Activated CD4-positive, alpha-beta T cell treated with anti-CD3 and anti-CD28 coated beads, Interleukin-2, amount 50 U/mL, for 4 hours (primary cell): Measurements from ENCODE around the gene CRAT.
A peak's percentile ranks its signal among the peaks of the same experiment; 100 is the strongest.
"Not testable (repeated sequence)": the region's sequence is repeated elsewhere in the genome, so short reads cannot be mapped to it uniquely, and the experiment has no call there.

ENCODE experiments used
- DNase-seq, 2 experiments: peaks; one replicate each; pipeline ENCODE4 v3.0.0-alpha.2; 2020

The CRAT gene

GRCh38 chr9:129138144-129138462 lies 27.5 kb upstream of the CRAT start:
- DNase-seq: no peak

- no peak for DNase-seq
These were observed 26.9 kb upstream of the CRAT start for GRCh38 chr9:129137292-129138143.

DNA sequence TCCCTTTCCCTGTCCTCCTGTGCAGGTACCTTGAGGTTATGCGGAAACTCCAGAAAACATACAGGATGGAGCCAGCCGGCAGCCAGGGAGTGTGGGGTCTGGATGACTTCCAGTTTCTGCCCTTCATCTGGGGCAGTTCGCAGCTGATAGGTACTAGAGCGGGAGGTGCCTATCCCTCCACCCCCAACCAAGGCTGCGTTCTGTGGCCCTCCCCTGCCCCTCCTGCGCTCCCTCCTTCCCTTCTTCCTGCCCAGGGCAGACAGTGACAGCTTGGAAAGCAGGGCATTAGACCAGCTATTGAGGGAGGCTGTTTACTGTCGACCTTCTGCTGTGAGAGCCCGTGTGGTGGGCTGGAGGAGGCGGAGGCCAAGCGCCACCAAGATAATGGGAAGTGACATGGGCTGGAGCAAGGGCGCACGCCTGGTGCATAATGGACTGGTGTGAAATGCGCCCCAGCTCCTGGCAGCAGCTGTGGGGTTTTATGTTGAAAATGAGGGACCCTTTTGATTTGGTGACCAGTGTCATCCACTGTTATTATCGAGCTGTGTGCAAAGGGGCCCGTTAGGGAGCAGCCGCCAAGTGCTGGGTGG lies 25.9 kb upstream of the CRAT start:
- DNase-seq: no peak

- DNase-seq: no peak
These were observed 24.9 kb upstream of the CRAT start for GRCh38 chr9:129135476-129135875.

DNA sequence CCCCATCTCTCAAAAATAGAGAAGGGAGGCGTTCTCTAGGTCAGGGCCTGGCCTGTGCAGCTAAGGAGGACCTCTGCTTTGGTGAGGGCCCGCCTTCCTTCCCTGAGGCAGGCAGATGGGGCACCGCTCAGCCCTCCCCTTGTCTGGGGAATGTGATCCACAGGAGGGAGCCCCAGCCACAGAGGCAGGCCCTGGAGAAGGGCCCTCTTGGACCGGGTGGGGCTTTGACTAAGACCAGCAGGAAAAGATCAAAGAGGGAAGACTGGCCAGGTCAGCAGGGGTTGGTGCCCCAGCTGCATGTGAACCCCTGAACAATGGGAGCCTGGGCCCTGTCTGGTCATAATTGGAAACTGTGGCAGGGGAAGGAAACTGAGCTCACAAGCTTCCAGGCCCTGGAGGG lies 22.5 kb upstream of the CRAT start:
- no peak for DNase-seq

GRCh38 chr9:129131300-129132145 lies 20.9 kb upstream of the CRAT start:
- peak; percentile 83 to 88 for DNase-seq

- DNase-seq: no peak
These were observed 20.2 kb upstream of the CRAT start for GRCh38 chr9:129130791-129131190.

DNA sequence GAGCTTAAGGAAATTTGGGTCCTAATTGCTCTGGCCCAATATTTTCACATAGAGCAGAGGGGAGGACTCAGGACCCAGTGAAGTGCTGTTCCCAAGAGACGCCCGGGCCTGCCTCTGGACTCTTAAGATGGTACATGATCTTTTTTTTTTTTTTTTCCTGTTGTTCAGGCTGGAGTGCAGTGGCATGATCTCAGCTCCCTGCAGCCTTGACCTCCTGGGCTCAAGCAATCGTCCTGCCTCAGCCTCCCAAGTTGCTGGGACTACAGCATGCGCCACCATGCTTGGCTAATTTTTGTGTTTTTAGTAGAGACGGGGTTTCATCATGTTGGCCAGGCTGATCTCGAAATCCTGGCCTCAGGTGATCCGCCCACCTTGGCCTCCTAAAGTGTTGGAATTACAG lies 19.7 kb upstream of the CRAT start:
- not testable (repeated sequence) for DNase-seq

DNA sequence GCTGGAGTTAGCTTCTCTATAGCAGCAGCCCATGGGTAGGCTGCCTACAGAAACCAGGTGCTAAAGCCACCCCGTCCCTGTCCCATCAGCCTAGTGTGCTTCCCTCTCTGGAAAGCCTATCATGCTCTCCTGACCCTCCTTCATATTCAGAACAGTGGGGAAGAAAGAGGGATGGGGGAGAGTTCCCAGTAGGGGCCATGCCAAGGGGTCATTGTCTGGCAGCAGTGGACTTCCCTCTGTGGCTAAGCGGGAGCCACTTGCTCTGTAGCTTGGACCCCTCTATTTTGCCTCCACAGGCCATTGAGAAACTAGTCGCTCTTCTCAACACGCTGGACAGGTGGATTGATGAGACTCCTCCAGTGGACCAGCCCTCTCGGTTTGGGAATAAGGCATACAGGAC lies 18.1 kb upstream of the CRAT start:
- DNase-seq: no peak

DNA sequence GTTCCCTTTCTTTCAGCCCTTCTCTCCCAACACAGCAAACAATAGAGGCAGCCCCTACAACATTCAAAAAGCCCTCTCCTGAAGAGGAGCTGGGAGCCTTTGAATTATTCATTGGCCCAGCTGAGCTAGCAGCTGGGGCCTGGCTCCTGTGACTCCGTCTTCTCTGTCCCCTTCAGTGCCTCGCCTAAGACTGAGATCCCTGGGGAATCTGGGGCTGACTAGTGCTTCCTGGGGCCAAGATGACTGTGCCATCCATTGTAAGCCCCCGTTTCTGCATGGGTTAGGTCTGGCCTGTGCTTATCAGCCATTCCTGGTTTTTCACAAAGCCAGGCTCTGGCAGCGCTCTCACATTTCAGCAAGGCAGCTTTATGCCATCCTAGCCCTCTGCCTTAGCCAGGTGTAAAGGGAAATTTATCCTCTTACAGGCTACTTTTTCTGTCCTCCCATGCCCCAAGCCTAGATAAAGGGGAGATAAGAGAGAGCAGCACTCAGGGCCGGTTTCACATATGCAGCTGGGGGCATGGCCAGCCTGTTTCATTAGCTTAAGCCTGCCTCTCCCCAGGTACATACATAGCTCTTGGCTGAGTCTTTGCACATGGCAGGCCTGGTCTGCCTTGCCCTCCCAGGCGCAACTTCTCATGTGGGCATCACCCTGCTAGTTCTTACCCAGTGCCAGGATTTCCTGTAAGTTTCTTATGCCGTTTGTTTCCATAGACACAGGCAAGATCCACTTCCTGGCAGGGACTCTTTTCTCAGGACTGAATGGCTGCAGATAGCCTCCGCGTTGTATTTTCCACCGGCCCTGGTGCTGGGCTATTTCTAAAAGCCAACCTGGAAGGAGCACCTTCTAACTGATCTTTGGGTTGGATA lies 16.4 kb upstream of the CRAT start:
- DNase-seq: no peak

DNA sequence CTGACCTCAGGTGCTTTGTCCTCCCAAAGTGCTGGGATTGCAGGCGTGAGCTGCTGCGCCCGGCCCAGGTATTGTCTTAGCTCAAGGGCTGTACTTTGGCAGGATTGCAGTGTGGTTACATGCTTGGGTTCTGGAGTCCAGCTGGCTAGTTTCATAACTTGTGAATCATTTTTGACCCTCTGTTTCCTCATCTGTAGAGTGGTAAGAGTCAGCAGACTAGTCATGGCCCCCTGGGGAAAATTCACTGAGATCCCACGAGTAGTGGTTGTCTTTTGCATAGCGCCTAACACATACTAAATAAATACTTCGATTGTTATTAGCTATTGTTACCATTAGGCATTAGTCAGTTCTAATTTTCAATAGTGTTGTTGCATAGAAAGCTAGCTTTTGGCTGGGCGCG lies 14.9 kb upstream of the CRAT start:
- no peak for DNase-seq

DNA sequence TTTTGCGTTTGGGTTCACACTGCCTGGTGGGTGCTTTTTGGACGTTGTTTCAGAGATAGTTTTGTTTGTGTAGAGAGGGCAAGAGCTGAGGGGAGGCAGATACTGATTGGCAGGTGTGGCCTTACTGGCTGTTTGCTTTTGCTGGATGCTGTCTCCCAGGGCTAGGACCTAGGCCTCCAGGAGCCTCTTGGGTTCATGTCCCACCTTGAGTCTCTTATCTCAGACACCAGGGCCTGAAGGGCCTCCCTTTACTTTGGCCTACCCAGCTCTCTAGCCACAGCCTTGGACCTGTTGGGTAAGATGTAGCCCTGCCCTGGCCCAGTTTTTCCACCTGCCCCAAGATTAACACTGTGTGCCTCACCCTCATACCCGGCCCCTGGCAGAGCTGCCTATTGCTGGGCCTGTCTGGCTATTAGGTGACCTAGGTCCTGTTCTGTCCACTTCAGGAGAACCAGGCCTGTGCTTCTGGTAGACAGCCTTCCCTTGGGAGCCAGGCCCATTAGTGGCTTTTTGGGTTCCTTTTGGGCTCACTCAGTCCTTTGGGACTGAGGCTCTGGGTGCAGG lies 14.0 kb upstream of the CRAT start:
- no peak for DNase-seq

GRCh38 chr9:129122976-129123375 lies 12.4 kb upstream of the CRAT start:
- DNase-seq: not testable (repeated sequence)

- DNase-seq: no peak
These were observed 11.5 kb upstream of the CRAT start for GRCh38 chr9:129122133-129122532.

DNA sequence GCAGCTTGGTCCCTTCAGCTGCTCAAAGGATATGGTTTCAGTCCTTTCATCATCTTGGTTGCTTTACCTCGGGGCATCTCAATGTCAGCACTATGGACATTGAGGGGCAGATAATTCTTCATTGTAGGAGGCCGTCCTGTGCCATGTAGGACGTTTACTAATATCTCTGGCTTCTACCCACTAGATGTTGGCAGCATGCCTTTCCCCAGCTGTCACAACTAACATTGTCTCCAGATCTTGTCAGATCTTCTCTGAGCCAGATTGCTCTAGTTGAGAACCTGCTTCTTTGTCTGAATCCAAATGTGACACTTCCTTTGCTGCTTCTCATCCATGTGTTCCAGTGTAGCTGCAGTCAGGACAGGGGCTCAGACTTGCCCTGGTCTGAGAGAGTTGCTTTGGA lies 10.9 kb upstream of the CRAT start:
- no peak for DNase-seq

GRCh38 chr9:129118799-129119198 lies 8.2 kb upstream of the CRAT start:
- no peak for DNase-seq

DNA sequence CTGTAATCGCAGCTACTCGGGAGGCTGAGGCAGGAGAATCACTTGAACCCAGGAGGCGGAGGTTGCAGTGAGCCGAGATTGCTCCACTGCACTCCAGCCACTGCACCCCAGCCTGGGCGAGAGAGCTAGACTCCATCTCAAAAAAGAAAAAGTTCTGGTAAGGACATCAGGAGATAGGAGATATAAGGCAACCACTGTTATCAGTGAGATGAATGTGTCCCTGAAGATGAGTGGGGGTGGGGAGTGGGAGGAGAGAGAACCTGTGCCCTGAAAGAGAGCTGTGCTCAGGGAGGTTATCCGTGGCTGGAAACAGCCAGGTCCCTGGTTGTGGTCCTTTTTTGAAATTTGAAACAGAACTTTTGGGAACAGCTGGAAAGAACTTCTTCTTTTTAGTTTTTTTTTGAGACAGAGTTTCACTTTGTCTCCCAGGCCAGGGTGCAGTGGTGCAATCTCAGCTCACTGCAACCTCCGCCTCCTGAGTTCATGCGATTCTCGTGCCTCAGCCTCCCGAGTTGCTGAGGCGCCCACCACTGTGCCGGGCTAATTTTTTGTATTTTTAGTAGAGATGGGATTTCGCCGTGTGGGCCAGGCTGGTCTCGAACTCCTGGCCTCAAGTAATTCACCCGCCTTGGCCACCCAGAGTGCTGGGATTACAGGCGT lies 3.2 kb upstream of the CRAT start:
- DNase-seq: no peak

- not testable (repeated sequence) for DNase-seq
These were observed 1.9 kb upstream of the CRAT start for GRCh38 chr9:129112526-129112925.

DNA sequence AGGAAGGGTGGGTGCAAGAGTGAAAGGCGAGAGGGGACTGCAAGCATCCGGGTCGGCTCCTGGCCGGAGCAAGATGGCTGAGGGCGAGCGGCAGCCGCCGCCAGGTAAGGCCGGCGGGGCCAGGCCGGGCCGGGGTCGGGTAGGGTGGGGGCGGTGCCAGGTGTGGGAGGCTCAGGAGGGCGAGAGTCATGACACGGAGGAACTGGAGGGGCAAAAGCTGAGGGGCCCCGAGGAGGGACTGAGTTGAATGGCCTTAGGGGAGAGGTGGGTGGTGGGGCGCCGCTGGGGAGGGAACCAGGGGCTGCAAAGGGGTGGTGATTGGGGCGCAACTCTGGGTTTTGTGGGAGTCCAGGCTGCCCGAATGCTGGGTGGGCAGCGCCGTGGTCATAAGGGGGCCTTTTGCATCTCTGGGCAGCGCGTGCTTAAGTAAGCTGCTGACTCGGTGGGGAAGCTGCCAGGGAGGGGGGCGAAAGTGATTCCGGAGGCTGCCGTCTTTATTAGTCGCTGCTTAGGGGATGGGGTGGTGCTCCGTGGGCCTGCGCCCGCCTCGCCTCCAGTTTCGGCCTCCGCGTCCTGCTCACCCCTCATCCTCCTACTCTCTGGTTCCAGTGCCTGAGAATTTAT lies 1.0 kb upstream of the CRAT start:
- DNase-seq: peak in 1 of 2 experiments; percentile 13

- no peak for DNase-seq
These were observed 447 bp downstream of the CRAT start for GRCh38 chr9:129109952-129110739.

DNA sequence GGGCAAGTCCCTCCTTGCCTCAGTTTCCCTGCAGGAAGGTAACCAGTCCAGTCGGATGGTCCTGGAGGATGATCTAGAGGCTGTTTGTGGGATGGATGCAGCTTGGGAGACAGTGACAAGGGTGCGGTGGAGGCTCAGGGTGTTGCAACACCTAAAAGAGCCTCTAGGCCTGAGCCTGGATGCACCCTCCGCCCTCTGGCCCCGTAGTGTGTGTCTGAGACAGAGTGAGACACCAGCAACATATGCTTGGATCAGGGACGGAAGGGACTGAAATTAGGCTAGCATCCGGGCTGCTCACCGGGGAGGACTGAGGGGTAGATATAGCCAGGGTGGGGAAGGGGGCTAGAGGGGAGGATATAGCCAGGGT lies 1.1 kb downstream of the CRAT start:
- peak in 1 of 2 experiments; percentile 9 for DNase-seq
